ACC112 (cell line): Measurements from ENCODE around the gene ACVR1B.

Experiments used
- H2AFZ ChIP-seq: fragments of 200-600 bp; sonication (generic); one replicate; pipeline ENCODE4 v1.6.0; 2017; ENCODE audit warnings: antibody characterized with exemption, low read length; ENCODE audit not compliant: unreplicated experiment
- H3K27ac ChIP-seq: fragments of 200-600 bp; sonication (generic); 2 replicates; pipeline ENCODE4 v1.5.1; 2014; ENCODE audit warnings: low read depth, mild to moderate bottlenecking, antibody characterized with exemption, low read length, moderate library complexity
- H3K27me3 ChIP-seq: fragments of 200-600 bp; sonication (generic); 2 replicates; pipeline ENCODE4 v1.6.1; 2014; ENCODE audit warnings: mild to moderate bottlenecking, antibody characterized with exemption, low read length, moderate library complexity, mixed read lengths; ENCODE audit not compliant: insufficient read depth
- H3K36me3 ChIP-seq: fragments of 200-600 bp; sonication (generic); 2 replicates; pipeline ENCODE4 v1.6.1; 2016; ENCODE audit warnings: mild to moderate bottlenecking, antibody characterized with exemption, low read length, moderate library complexity, mixed read lengths; ENCODE audit not compliant: insufficient read depth
- H3K4me1 ChIP-seq: fragments of 200-600 bp; sonication (generic); one replicate; pipeline ENCODE4 v1.6.1; 2016; ENCODE audit warnings: low read length, mixed read lengths; ENCODE audit not compliant: insufficient read depth, unreplicated experiment, control insufficient read depth
- H3K4me3 ChIP-seq: fragments of 200-600 bp; sonication (generic); 2 replicates; pipeline ENCODE4 v1.5.1; 2014; ENCODE audit warnings: mild to moderate bottlenecking, low read depth, low read length
- H3K79me2 ChIP-seq: fragments of 200-600 bp; sonication (generic); one replicate; pipeline ENCODE4 v1.6.0; 2016; ENCODE audit warnings: low read length; ENCODE audit not compliant: control insufficient read depth, unreplicated experiment, insufficient read depth

Gene ACVR1B

GRCh38 chr12:51951199-51951842, at the start of gene ACVR1B:
Gene ACVR1B, plus strand, starts transcription at chr12:51951699. Its CDS starts 45 bp downstream, at chr12:51951744.
- Histone ChIP-seq H3K27ac (peak within 1 kb of the TSS; percentile 68), H3K79me2 (peaks cover 47% of the 10 kb centered on the region), H3K36me3 (no peaks in the 10 kb centered on the region), H2AFZ (peak within 1 kb of the TSS; percentile 87), H3K27me3 (peaks cover 5% of the 10 kb centered on the region; the same call in 1 of the 2 replicates), H3K4me3 (peak within 1 kb of the TSS; percentile 96), H3K4me1 (peaks cover 22% of the 10 kb centered on the region)

GRCh38 chr12:51901881-51902280, 49.6 kb upstream of the ACVR1B start:
- Histone ChIP-seq H3K79me2 (no peaks in the 10 kb centered on the region), H3K4me1 (peaks cover 9% of the 10 kb centered on the region), H2AFZ (no peak overlapping the region), H3K27ac (no peak overlapping the region), H3K4me3 (no peak overlapping the region), H3K36me3 (no peaks in the 10 kb centered on the region), H3K27me3 (no peaks in the 10 kb centered on the region)

- Histone ChIP-seq H2AFZ (peak overlapping the region; percentile 57), H3K4me3 (no peak overlapping the region), H3K27ac (no peak overlapping the region), H3K27me3 (no peaks in the 10 kb centered on the region), H3K36me3 (no peaks in the 10 kb centered on the region), H3K4me1 (peaks cover 14% of the 10 kb centered on the region), H3K79me2 (no peaks in the 10 kb centered on the region)
Measured at GRCh38 chr12:51904951-51905470, 46.5 kb upstream of the ACVR1B start.

- no peaks in the 10 kb centered on the region for H3K27me3 ChIP-seq
- H2AFZ ChIP-seq: peak overlapping the region; percentile 57
- H3K36me3 ChIP-seq: no peaks in the 10 kb centered on the region
- peaks cover 22% of the 10 kb centered on the region for H3K4me1 ChIP-seq
- no peak overlapping the region for H3K4me3 ChIP-seq
- no peaks in the 10 kb centered on the region for H3K79me2 ChIP-seq
- no peak overlapping the region for H3K27ac ChIP-seq
Measured at GRCh38 chr12:51905471-51906429, 45.7 kb upstream of the ACVR1B start.

- Histone ChIP-seq H3K4me1 (peaks cover 30% of the 10 kb centered on the region), H3K4me3 (peak overlapping the region; percentile 69), H2AFZ (peak overlapping the region; percentile 81), H3K27ac (no peak overlapping the region), H3K27me3 (no peaks in the 10 kb centered on the region), H3K36me3 (no peaks in the 10 kb centered on the region), H3K79me2 (no peaks in the 10 kb centered on the region)
Measured at GRCh38 chr12:51906430-51907082, 44.9 kb upstream of the ACVR1B start.

- H3K4me1 ChIP-seq: peaks cover 36% of the 10 kb centered on the region
- H3K36me3 ChIP-seq: no peaks in the 10 kb centered on the region
- H3K4me3 ChIP-seq: peak within 1 kb of the TSS; percentile 69
- no peak within 1 kb of the TSS for H3K27ac ChIP-seq
- H2AFZ ChIP-seq: peak within 1 kb of the TSS; percentile 81
- no peaks in the 10 kb centered on the region for H3K27me3 ChIP-seq
- no peaks in the 10 kb centered on the region for H3K79me2 ChIP-seq
Measured at GRCh38 chr12:51907083-51907855, 44.2 kb upstream of the ACVR1B start, which contains the start of gene ACVRL1. Gene ACVRL1, plus strand, starts transcription at chr12:51907504. Its CDS starts 4,971 bp downstream, at chr12:51912475.

GRCh38 chr12:51907856-51908425, 43.6 kb upstream of the ACVR1B start:
- Histone ChIP-seq H3K27ac (no peak overlapping the region), H3K27me3 (no peaks in the 10 kb centered on the region), H3K4me3 (peak overlapping the region; percentile 69), H3K36me3 (no peaks in the 10 kb centered on the region), H3K79me2 (no peaks in the 10 kb centered on the region), H2AFZ (peak overlapping the region; percentile 81), H3K4me1 (peaks cover 37% of the 10 kb centered on the region)

GRCh38 chr12:51908876-51909592, 42.5 kb upstream of the ACVR1B start:
- no peak overlapping the region for H3K4me3 ChIP-seq

GRCh38 chr12:51910168-51910567, 41.3 kb upstream of the ACVR1B start:
- Histone ChIP-seq H3K27me3 (no peaks in the 10 kb centered on the region), H3K4me1 (peaks cover 35% of the 10 kb centered on the region), H3K79me2 (no peaks in the 10 kb centered on the region), H3K4me3 (peak overlapping the region; percentile 38), H2AFZ (peak overlapping the region; percentile 78), H3K36me3 (no peaks in the 10 kb centered on the region), H3K27ac (no peak overlapping the region)

More at GRCh38 chr12:51908876-51909592, 42.5 kb upstream of the ACVR1B start:
- H3K79me2 ChIP-seq: no peaks in the 10 kb centered on the region
- H3K27ac ChIP-seq: no peak overlapping the region
- no peaks in the 10 kb centered on the region for H3K36me3 ChIP-seq
- H3K4me1 ChIP-seq: peaks cover 37% of the 10 kb centered on the region
- H3K27me3 ChIP-seq: no peaks in the 10 kb centered on the region
- no peak overlapping the region for H2AFZ ChIP-seq
